Measurements from ENCODE around the gene C10orf90.

- TF ChIP-seq CTCF (IDR thresholded peaks at IDR 0.05): no peak
- TF ChIP-seq ZFX (IDR thresholded peaks at IDR 0.05; ENCODE audit: borderline replicate concordance): no peak
Observed at GRCh38 chr10:126533644-126534043, 136.8 kb downstream of the C10orf90 start.

Measured in 22Rv1 (cell line).